ENCODE results near the gene BHLHE40.

Gene BHLHE40

DNA sequence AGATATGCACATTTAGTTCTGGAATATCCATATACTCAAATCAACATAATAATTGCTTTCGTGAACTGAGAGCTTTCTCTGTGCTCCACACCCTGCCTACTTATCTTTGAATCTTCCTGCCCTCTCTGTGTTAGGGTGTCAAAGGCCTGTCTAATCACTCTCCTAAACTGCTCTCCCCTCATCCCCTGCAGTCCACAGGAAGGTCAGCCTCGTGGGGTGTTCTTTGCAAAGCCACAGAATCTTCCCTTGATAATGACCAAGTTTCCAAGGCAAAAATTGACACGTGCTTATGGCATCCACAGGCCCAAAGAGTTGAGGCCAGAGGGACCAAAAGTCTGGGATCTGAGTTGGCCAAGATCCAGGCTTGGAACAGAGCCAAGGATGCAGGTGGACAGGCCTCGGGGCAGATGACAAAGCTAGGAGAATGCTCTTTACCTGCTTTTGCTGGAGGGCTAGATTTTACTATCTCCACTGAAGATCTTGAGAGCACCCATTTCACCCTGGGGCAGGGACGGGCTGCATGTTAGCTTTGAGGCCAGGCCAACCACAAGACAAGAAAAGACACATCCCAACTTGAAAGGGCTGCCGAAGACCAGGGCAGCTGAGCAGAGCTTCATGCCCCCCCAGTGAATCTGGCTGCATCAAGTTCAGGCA is 20.4 kb downstream of the BHLHE40 start:
- no peak overlapping the region for H3K9ac ChIP-seq (ENCODE audit: low read depth in 1 of 2, low read length in 2 of 2)
- no peak overlapping the region for H3K27ac ChIP-seq (ENCODE audit: low read depth in 2 of 2, low read length in 2 of 2)
- no peaks in the 10 kb centered on the region for H3K27me3 ChIP-seq (ENCODE audit: control insufficient read depth in 2 of 2, insufficient read depth in 2 of 2, low read length in 2 of 2)
- no peaks in the 10 kb centered on the region for H3K36me3 ChIP-seq (ENCODE audit: control insufficient read depth in 2 of 2, insufficient read depth in 2 of 2, low read length in 2 of 2)
- H3K4me1 ChIP-seq (ENCODE audit: control insufficient read depth in 2 of 2, insufficient read depth in 2 of 2, low read length in 2 of 2), result peaks cover 0 to 8% of the 10 kb centered on the region in 2 donors
- no peak overlapping the region for H3K4me3 ChIP-seq (ENCODE audit: low read length in 2 of 2)
- no peaks in the 10 kb centered on the region for H3K9me3 ChIP-seq (ENCODE audit: control insufficient read depth in 2 of 2, low read length in 2 of 2)

GRCh38 chr3:5001135-5001534 is 21.9 kb downstream of the BHLHE40 start:
- Histone ChIP-seq H3K4me1 (ENCODE audit: control insufficient read depth in 2 of 2, insufficient read depth in 2 of 2, low read length in 2 of 2) (peaks cover 0 to 8% of the 10 kb centered on the region in 2 donors), H3K27ac (ENCODE audit: low read depth in 2 of 2, low read length in 2 of 2) (no peak overlapping the region), H3K27me3 (ENCODE audit: control insufficient read depth in 2 of 2, insufficient read depth in 2 of 2, low read length in 2 of 2) (no peaks in the 10 kb centered on the region), H3K4me3 (ENCODE audit: low read length in 2 of 2) (no peak overlapping the region), H3K9me3 (ENCODE audit: control insufficient read depth in 2 of 2, low read length in 2 of 2) (no peaks in the 10 kb centered on the region), H3K9ac (ENCODE audit: low read depth in 1 of 2, low read length in 2 of 2) (no peak overlapping the region), H3K36me3 (ENCODE audit: control insufficient read depth in 2 of 2, insufficient read depth in 2 of 2, low read length in 2 of 2) (no peaks in the 10 kb centered on the region)

GRCh38 chr3:5001805-5002173 is 22.6 kb downstream of the BHLHE40 start:
- no peaks in the 10 kb centered on the region for H3K9me3 ChIP-seq (ENCODE audit: control insufficient read depth in 2 of 2, low read length in 2 of 2)
- H3K27ac ChIP-seq (ENCODE audit: low read depth in 2 of 2, low read length in 2 of 2), result no peak overlapping the region
- H3K4me1 ChIP-seq (ENCODE audit: control insufficient read depth in 2 of 2, insufficient read depth in 2 of 2, low read length in 2 of 2), result peaks cover 2 to 3% of the 10 kb centered on the region in 2 donors
- no peaks in the 10 kb centered on the region for H3K36me3 ChIP-seq (ENCODE audit: control insufficient read depth in 2 of 2, insufficient read depth in 2 of 2, low read length in 2 of 2)
- H3K27me3 ChIP-seq (ENCODE audit: control insufficient read depth in 2 of 2, insufficient read depth in 2 of 2, low read length in 2 of 2), result no peaks in the 10 kb centered on the region
- H3K9ac ChIP-seq (ENCODE audit: low read depth in 1 of 2, low read length in 2 of 2), result no peak overlapping the region
- H3K4me3 ChIP-seq (ENCODE audit: low read length in 2 of 2), result no peak overlapping the region

- H3K27ac ChIP-seq (ENCODE audit: low read depth in 2 of 2, low read length in 2 of 2), result no peak overlapping the region
Observed at GRCh38 chr3:5002174-5002870, 23.1 kb downstream of the BHLHE40 start.

DNA sequence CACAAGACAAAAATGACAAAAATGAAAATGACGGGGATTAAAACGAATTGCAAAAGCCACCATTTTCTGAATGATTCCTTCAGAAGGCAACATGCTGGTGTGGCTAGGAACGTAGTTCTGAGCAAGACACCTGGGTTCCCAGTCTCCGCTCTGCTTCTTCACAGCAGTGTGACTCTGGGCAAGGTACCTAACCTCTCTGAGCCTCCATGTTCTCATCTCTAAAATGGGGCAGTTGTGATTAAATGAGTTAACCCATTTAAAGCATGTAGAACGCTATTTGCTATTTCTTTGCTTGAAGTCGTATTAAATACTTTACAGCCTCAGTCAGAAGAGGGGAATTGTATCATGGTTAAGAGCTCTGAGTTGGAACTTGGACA is 23.6 kb downstream of the BHLHE40 start:
- no peak overlapping the region for H3K27ac ChIP-seq (ENCODE audit: low read depth in 2 of 2, low read length in 2 of 2)
- H3K36me3 ChIP-seq (ENCODE audit: control insufficient read depth in 2 of 2, insufficient read depth in 2 of 2, low read length in 2 of 2), result no peaks in the 10 kb centered on the region
- peaks cover 0 to 6% of the 10 kb centered on the region in 2 donors for H3K4me1 ChIP-seq (ENCODE audit: control insufficient read depth in 2 of 2, insufficient read depth in 2 of 2, low read length in 2 of 2)
- H3K9me3 ChIP-seq (ENCODE audit: control insufficient read depth in 2 of 2, low read length in 2 of 2), result no peaks in the 10 kb centered on the region
- no peak overlapping the region for H3K4me3 ChIP-seq (ENCODE audit: low read length in 2 of 2)
- no peak overlapping the region for H3K9ac ChIP-seq (ENCODE audit: low read depth in 1 of 2, low read length in 2 of 2)
- no peaks in the 10 kb centered on the region for H3K27me3 ChIP-seq (ENCODE audit: control insufficient read depth in 2 of 2, insufficient read depth in 2 of 2, low read length in 2 of 2)

More at GRCh38 chr3:5002174-5002870, 23.1 kb downstream of the BHLHE40 start:
- no peaks in the 10 kb centered on the region for H3K36me3 ChIP-seq (ENCODE audit: control insufficient read depth in 2 of 2, insufficient read depth in 2 of 2, low read length in 2 of 2)
- H3K27me3 ChIP-seq (ENCODE audit: control insufficient read depth in 2 of 2, insufficient read depth in 2 of 2, low read length in 2 of 2), result no peaks in the 10 kb centered on the region
- H3K4me1 ChIP-seq (ENCODE audit: control insufficient read depth in 2 of 2, insufficient read depth in 2 of 2, low read length in 2 of 2), result peaks cover 0 to 6% of the 10 kb centered on the region in 2 donors
- no peak overlapping the region for H3K9ac ChIP-seq (ENCODE audit: low read depth in 1 of 2, low read length in 2 of 2)
- no peak overlapping the region for H3K4me3 ChIP-seq (ENCODE audit: low read length in 2 of 2)
- no peaks in the 10 kb centered on the region for H3K9me3 ChIP-seq (ENCODE audit: control insufficient read depth in 2 of 2, low read length in 2 of 2)

DNA sequence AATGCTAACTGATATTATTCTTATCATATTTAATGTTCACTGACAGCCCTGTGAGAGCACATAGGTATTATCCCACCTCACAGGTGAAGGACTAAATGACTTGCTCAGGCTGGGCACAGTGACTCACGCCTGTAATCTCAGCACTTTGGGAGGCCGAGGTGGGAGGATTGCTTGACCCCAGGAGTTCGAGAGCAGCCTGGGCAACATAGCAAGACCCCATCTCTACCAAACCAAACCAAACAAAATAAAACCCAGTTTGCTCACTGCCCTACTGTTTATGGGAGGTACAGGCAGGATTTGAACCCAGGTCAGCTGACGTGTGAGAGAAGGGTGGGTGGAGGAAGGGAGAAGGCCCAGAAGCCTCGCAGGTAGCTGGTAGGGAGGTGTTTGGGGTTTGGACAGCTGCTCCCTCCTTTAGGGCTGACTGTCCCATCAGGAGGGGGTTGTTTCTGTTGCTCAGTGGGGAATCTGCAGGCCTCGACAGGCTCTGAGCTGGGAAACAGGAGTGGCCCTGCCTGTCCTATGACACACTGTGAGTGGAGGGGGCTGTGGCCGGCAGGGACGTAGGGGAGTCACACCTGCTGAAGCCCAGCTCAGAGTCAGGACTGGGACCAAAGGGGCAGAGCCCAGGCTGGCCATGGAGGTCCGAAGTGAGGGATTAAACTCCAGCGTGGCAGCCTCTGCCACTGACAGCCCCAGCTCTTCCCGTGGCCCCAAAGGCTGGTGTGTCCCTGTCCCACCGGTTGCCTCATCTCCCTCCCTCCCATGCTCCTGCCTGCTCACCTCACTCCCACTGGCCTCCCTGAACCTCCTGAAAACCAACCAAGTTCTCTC is 25.3 kb downstream of the BHLHE40 start:
- peaks cover 0 to 6% of the 10 kb centered on the region in 2 donors for H3K4me1 ChIP-seq (ENCODE audit: control insufficient read depth in 2 of 2, insufficient read depth in 2 of 2, low read length in 2 of 2)
- no peaks in the 10 kb centered on the region for H3K9me3 ChIP-seq (ENCODE audit: control insufficient read depth in 2 of 2, low read length in 2 of 2)
- H3K27ac ChIP-seq (ENCODE audit: low read depth in 2 of 2, low read length in 2 of 2), result no peak overlapping the region
- H3K27me3 ChIP-seq (ENCODE audit: control insufficient read depth in 2 of 2, insufficient read depth in 2 of 2, low read length in 2 of 2), result no peaks in the 10 kb centered on the region
- no peak overlapping the region for H3K4me3 ChIP-seq (ENCODE audit: low read length in 2 of 2)
- no peak overlapping the region for H3K9ac ChIP-seq (ENCODE audit: low read depth in 1 of 2, low read length in 2 of 2)
- no peaks in the 10 kb centered on the region for H3K36me3 ChIP-seq (ENCODE audit: control insufficient read depth in 2 of 2, insufficient read depth in 2 of 2, low read length in 2 of 2)

DNA sequence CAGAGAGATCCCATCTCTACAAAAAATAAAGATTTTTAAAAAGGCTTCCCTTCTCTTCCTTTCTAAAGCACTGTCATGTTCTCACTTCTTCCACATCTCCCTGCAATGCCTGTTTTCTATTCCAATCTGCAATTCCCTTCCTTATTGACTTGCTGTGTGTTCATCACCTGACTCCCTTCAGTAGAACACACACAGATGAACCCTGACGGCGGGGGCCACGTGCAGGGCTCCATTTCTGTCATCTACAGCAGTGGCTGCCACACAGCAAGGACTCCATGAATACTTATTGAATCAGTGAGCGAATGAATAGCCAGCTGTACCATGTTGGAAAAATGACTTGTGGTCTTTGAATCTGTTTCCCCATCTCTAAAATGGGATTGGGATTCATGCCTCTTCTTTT is 26.1 kb downstream of the BHLHE40 start:
- Histone ChIP-seq H3K27me3 (ENCODE audit: control insufficient read depth in 2 of 2, insufficient read depth in 2 of 2, low read length in 2 of 2) (no peaks in the 10 kb centered on the region), H3K9ac (ENCODE audit: low read depth in 1 of 2, low read length in 2 of 2) (no peak overlapping the region), H3K27ac (ENCODE audit: low read depth in 2 of 2, low read length in 2 of 2) (no peak overlapping the region), H3K9me3 (ENCODE audit: control insufficient read depth in 2 of 2, low read length in 2 of 2) (no peaks in the 10 kb centered on the region), H3K4me1 (ENCODE audit: control insufficient read depth in 2 of 2, insufficient read depth in 2 of 2, low read length in 2 of 2) (peaks cover 0 to 6% of the 10 kb centered on the region in 2 donors), H3K4me3 (ENCODE audit: low read length in 2 of 2) (no peak overlapping the region), H3K36me3 (ENCODE audit: control insufficient read depth in 2 of 2, insufficient read depth in 2 of 2, low read length in 2 of 2) (no peaks in the 10 kb centered on the region)

- Histone ChIP-seq H3K4me3 (ENCODE audit: low read length in 2 of 2) (no peak overlapping the region), H3K36me3 (ENCODE audit: control insufficient read depth in 2 of 2, insufficient read depth in 2 of 2, low read length in 2 of 2) (no peaks in the 10 kb centered on the region), H3K27me3 (ENCODE audit: control insufficient read depth in 2 of 2, insufficient read depth in 2 of 2, low read length in 2 of 2) (no peaks in the 10 kb centered on the region), H3K4me1 (ENCODE audit: control insufficient read depth in 2 of 2, insufficient read depth in 2 of 2, low read length in 2 of 2) (peaks cover 10 to 15% of the 10 kb centered on the region in 2 donors), H3K27ac (ENCODE audit: low read depth in 2 of 2, low read length in 2 of 2) (no peak overlapping the region), H3K9ac (ENCODE audit: low read depth in 1 of 2, low read length in 2 of 2) (no peak overlapping the region), H3K9me3 (ENCODE audit: control insufficient read depth in 2 of 2, low read length in 2 of 2) (no peaks in the 10 kb centered on the region)
Observed at GRCh38 chr3:5006755-5007202, 27.5 kb downstream of the BHLHE40 start.

DNA sequence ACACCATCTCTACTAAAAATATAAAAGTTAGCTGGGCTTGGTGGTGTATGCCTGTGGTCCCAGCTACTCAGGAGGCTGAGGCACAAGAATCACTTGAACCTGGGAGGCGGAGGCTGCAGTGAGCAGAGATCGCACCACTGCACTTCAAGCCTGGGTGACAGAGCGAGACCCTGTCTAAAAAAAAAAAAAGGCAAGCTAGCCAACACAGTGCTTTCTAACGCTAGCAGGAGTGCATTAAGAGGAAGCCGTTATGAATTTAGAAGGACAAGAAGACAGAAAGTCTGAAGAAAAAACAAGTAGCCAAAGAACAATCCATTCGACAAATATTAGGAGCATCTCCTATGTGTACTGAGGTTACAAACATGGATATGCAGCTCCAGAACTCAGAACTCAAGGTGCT is 28.6 kb downstream of the BHLHE40 start:
- Histone ChIP-seq H3K9me3 (ENCODE audit: control insufficient read depth in 2 of 2, low read length in 2 of 2) (no peaks in the 10 kb centered on the region), H3K36me3 (ENCODE audit: control insufficient read depth in 2 of 2, insufficient read depth in 2 of 2, low read length in 2 of 2) (no peaks in the 10 kb centered on the region), H3K27me3 (ENCODE audit: control insufficient read depth in 2 of 2, insufficient read depth in 2 of 2, low read length in 2 of 2) (no peaks in the 10 kb centered on the region), H3K4me3 (ENCODE audit: low read length in 2 of 2) (no peak overlapping the region), H3K9ac (ENCODE audit: low read depth in 1 of 2, low read length in 2 of 2) (no peak overlapping the region), H3K4me1 (ENCODE audit: control insufficient read depth in 2 of 2, insufficient read depth in 2 of 2, low read length in 2 of 2) (peaks cover 20% of the 10 kb centered on the region in 2 donors), H3K27ac (ENCODE audit: low read depth in 2 of 2, low read length in 2 of 2) (no peak overlapping the region)

DNA sequence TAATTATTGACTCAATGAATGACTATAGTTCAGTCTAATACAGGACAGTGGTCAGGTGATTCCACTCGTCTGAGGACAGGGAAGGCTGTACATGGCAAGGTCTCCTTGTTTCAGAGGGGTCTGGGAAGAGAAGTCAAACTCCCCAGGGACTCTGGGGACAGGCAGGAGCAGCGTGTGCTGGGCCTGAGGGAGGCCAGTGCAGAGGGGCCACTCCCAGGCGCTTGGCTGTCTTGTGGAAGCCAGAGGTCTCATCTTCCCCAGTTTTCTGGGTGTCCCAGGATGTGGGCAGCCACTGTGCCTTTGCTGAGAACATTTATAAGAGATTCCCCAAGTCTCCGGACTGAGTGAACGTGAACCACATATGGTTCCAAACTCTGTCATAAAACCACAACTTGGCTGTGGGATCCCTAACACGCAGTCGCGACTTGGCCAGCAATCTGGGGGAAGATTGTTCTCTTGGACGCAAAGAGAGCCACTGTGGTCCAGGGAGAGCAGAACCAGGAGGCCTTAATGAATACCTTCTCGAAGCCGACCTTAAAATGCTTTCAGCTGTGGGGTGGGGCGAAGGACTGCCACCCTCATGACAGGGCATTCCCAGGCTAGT is 30.4 kb downstream of the BHLHE40 start:
- Histone ChIP-seq H3K27me3 (ENCODE audit: control insufficient read depth in 2 of 2, insufficient read depth in 2 of 2, low read length in 2 of 2) (no peaks in the 10 kb centered on the region), H3K9me3 (ENCODE audit: control insufficient read depth in 2 of 2, low read length in 2 of 2) (no peaks in the 10 kb centered on the region), H3K9ac (ENCODE audit: low read depth in 1 of 2, low read length in 2 of 2) (no peak overlapping the region), H3K4me3 (ENCODE audit: low read length in 2 of 2) (no peak overlapping the region), H3K36me3 (ENCODE audit: control insufficient read depth in 2 of 2, insufficient read depth in 2 of 2, low read length in 2 of 2) (no peaks in the 10 kb centered on the region), H3K4me1 (ENCODE audit: control insufficient read depth in 2 of 2, insufficient read depth in 2 of 2, low read length in 2 of 2) (peaks cover 31 to 37% of the 10 kb centered on the region in 2 donors), H3K27ac (ENCODE audit: low read depth in 2 of 2, low read length in 2 of 2) (no peak overlapping the region)

Data from mucosa of rectum (tissue), 2 donors.